RWPE1 (cell line): Measurements from ENCODE around the gene ATL1.

ENCODE experiments used
- CTCF ChIA-PET: fragments of 350-600 bp; sonication (Branson Sonifier 250); formaldehyde crosslinking; extraction: SDS; loops from one replicate; lab custom pipeline; 2021; lab: Yijun Ruan, JAX
- POLR2A ChIA-PET: fragments of 400-600 bp; formaldehyde crosslinking; extraction: SDS; loops from one replicate; lab custom pipeline; 2020; ENCODE audit warnings: antibody characterized with exemption; ENCODE audit not compliant: low non-redundant PET; lab: Yijun Ruan, JAX
- DNase-seq: peaks from one replicate; pipeline ENCODE4 v3.0.0; 2012; ENCODE audit warnings: low spot score
- H3K27ac ChIP-seq: fragments of 450-650 bp; 2 replicates; pipeline ENCODE4 v1.5.1; 2017
- CTCF ChIP-seq: fragments of 450-650 bp; conservative IDR thresholded peaks from 2 replicates; pipeline ENCODE4 v1.5.1; 2017; ENCODE audit warnings: low read depth, mild to moderate bottlenecking

ATL1 gene

GRCh38 chr14:50608302-50608851 lies 48.4 kb downstream of the ATL1 start:
- ChIA-PET POLR2A (no interaction called here), CTCF (interaction anchor here (0.6 to 0.7 kb wide), 2 partner anchors 312 to 631 kb away, joined by 3 read pairs; no protein-coding TSS in a partner anchor)
- H3K27ac ChIP-seq, result no peak overlapping the region
- DNase-seq, result no peak
- no peak for TF ChIP-seq CTCF

GRCh38 chr14:50610465-50610864 lies 50.5 kb downstream of the ATL1 start:
- no peak overlapping the region for H3K27ac ChIP-seq
- TF ChIP-seq CTCF, result no peak
- ChIA-PET CTCF (no interaction called here), POLR2A (no interaction called here)
- DNase-seq, result no peak

GRCh38 chr14:50612806-50613205 lies 52.9 kb downstream of the ATL1 start:
- CTCF ChIA-PET, result no interaction called here
- TF ChIP-seq CTCF, result no peak
- no peak for DNase-seq
- no peak overlapping the region for H3K27ac ChIP-seq
- POLR2A ChIA-PET, result no interaction called here

GRCh38 chr14:50615056-50615455 lies 55.1 kb downstream of the ATL1 start:
- no peak for TF ChIP-seq CTCF
- ChIA-PET CTCF (interaction anchor here (0.6 kb wide), 1 partner anchor 16 kb away, joined by 3 read pairs; no protein-coding TSS in a partner anchor), POLR2A (no interaction called here)
- no peak overlapping the region for H3K27ac ChIP-seq
- no peak for DNase-seq

GRCh38 chr14:50615552-50615951 lies 55.6 kb downstream of the ATL1 start:
- CTCF ChIA-PET, result interaction anchor here (0.6 kb wide), 3 partner anchors 17 to 227 kb away, joined by 3 read pairs; no protein-coding TSS in a partner anchor

GRCh38 chr14:50616275-50616674 lies 56.3 kb downstream of the ATL1 start:
- POLR2A ChIA-PET, result no interaction called here
- no peak for DNase-seq
- no peak overlapping the region for H3K27ac ChIP-seq
- CTCF ChIA-PET, result interaction anchor here (0.6 to 1.6 kb wide), 4 partner anchors 18 to 1407 kb away, joined by 3 to 4 read pairs (median 3); no protein-coding TSS in a partner anchor
- TF ChIP-seq CTCF, result no peak

More at GRCh38 chr14:50615552-50615951, 55.6 kb downstream of the ATL1 start:
- no peak for DNase-seq
- POLR2A ChIA-PET, result no interaction called here
- H3K27ac ChIP-seq, result no peak overlapping the region
- TF ChIP-seq CTCF, result no peak
